ENCODE measurements around the gene EPOP.
A peak's percentile ranks its signal among the peaks of the same experiment; 100 is the strongest.

Gene EPOP

GRCh38 chr17:38698760-38699159 lies 24.0 kb upstream of the EPOP start:
- H3K9me3 Mint-ChIP-seq: peaks cover 0 to 6% of the 10 kb centered on the region in 2 donors
- H3K4me1 Mint-ChIP-seq: peaks cover 53% of the 10 kb centered on the region
- DNase-seq: no peak
- no peak overlapping the region for H3K27ac Mint-ChIP-seq
- ATAC-seq: no peak
- H3K4me3 Mint-ChIP-seq: no peak overlapping the region
- no peaks in the 10 kb centered on the region for H3K27me3 Mint-ChIP-seq

- Mint-ChIP-seq H3K9me3 (peaks cover 0 to 6% of the 10 kb centered on the region in 2 donors), H3K27ac (peak overlapping the region in 1 of 2 donors; percentile 0), H3K27me3 (no peaks in the 10 kb centered on the region), H3K4me1 (peaks cover 53% of the 10 kb centered on the region), H3K4me3 (no peak overlapping the region)
- ATAC-seq (no peak), DNase-seq (no peak)
Observed at GRCh38 chr17:38697061-38697820, 22.5 kb upstream of the EPOP start.

- H3K4me3 Mint-ChIP-seq: no peak overlapping the region
- peaks cover 27% of the 10 kb centered on the region for H3K4me1 Mint-ChIP-seq
- H3K27me3 Mint-ChIP-seq: peaks cover 9% of the 10 kb centered on the region
- peak overlapping the region in 1 of 2 donors; percentile 55 for H3K27ac Mint-ChIP-seq
- no peak for ATAC-seq
- H3K9me3 Mint-ChIP-seq: no peaks in the 10 kb centered on the region
- no peak for DNase-seq
Observed at GRCh38 chr17:38693700-38694329, 19.1 kb upstream of the EPOP start.

- peak overlapping the region in 1 of 2 donors; percentile 2 for H3K27ac Mint-ChIP-seq
- ATAC-seq (no peak), DNase-seq (no peak)
- H3K9me3 Mint-ChIP-seq: no peaks in the 10 kb centered on the region
- H3K4me1 Mint-ChIP-seq: peaks cover 7% of the 10 kb centered on the region
- peaks cover 11% of the 10 kb centered on the region for H3K27me3 Mint-ChIP-seq
- no peak overlapping the region for H3K4me3 Mint-ChIP-seq
Observed at GRCh38 chr17:38691154-38691553, 16.4 kb upstream of the EPOP start.

- no peak overlapping the region for H3K4me3 Mint-ChIP-seq
- no peaks in the 10 kb centered on the region for H3K9me3 Mint-ChIP-seq
- ATAC-seq: no peak
- H3K27ac Mint-ChIP-seq: no peak overlapping the region
- H3K4me1 Mint-ChIP-seq: peaks cover 4% of the 10 kb centered on the region
- no peak for DNase-seq
- H3K27me3 Mint-ChIP-seq: peaks cover 18% of the 10 kb centered on the region
Observed at GRCh38 chr17:38690386-38690785, 15.6 kb upstream of the EPOP start.

- H3K27me3 Mint-ChIP-seq: peaks cover 21% of the 10 kb centered on the region
- no peak for DNase-seq
- ATAC-seq: no peak
Observed at GRCh38 chr17:38687286-38687685, 12.5 kb upstream of the EPOP start.

GRCh38 chr17:38685491-38685890 lies 10.7 kb upstream of the EPOP start:
- Mint-ChIP-seq H3K27ac (peak overlapping the region; percentile 30 to 59), H3K4me3 (no peak overlapping the region), H3K4me1 (peaks cover 4% of the 10 kb centered on the region), H3K27me3 (peaks cover 16% of the 10 kb centered on the region), H3K9me3 (no peaks in the 10 kb centered on the region)
- DNase-seq: no peak
- ATAC-seq: no peak

More at GRCh38 chr17:38687286-38687685, 12.5 kb upstream of the EPOP start:
- H3K27ac Mint-ChIP-seq: no peak overlapping the region
- H3K4me1 Mint-ChIP-seq: peaks cover 4% of the 10 kb centered on the region
- H3K9me3 Mint-ChIP-seq: no peaks in the 10 kb centered on the region
- no peak overlapping the region for H3K4me3 Mint-ChIP-seq

- Mint-ChIP-seq H3K4me3 (no peak overlapping the region), H3K9me3 (no peaks in the 10 kb centered on the region), H3K4me1 (peaks cover 29% of the 10 kb centered on the region), H3K27ac (no peak overlapping the region), H3K27me3 (peaks cover 10% of the 10 kb centered on the region)
- DNase-seq: no peak
- no peak for ATAC-seq
Observed at GRCh38 chr17:38681096-38681495, 6.3 kb upstream of the EPOP start.

GRCh38 chr17:38677819-38678218 lies 3.1 kb upstream of the EPOP start:
- Mint-ChIP-seq H3K27me3 (no peaks in the 10 kb centered on the region), H3K4me1 (peaks cover 42% of the 10 kb centered on the region), H3K9me3 (no peaks in the 10 kb centered on the region), H3K4me3 (no peak overlapping the region), H3K27ac (no peak overlapping the region)
- ATAC-seq (no peak), DNase-seq (no peak)

GRCh38 chr17:38676706-38677504 lies 2.1 kb upstream of the EPOP start:
- peak overlapping the region in 1 of 2 donors; percentile 64 for H3K27ac Mint-ChIP-seq

GRCh38 chr17:38674014-38674748 lies 576 bp downstream of the EPOP start:
- Mint-ChIP-seq H3K9me3 (no peaks in the 10 kb centered on the region), H3K4me3 (peak overlapping the region; percentile 65 to 84), H3K27me3 (peaks cover 30% of the 10 kb centered on the region), H3K4me1 (peaks cover 73% of the 10 kb centered on the region), H3K27ac (no peak overlapping the region)
- DNase-seq (peak; percentile 58), ATAC-seq (peak; percentile 52)

More at GRCh38 chr17:38676706-38677504, 2.1 kb upstream of the EPOP start:
- Mint-ChIP-seq H3K4me3 (peak overlapping the region; percentile 9 to 62), H3K4me1 (peaks cover 51% of the 10 kb centered on the region), H3K27me3 (peaks cover 5% of the 10 kb centered on the region), H3K9me3 (no peaks in the 10 kb centered on the region)
- ATAC-seq (peak; percentile 59), DNase-seq (peak; percentile 82 to 84)

GRCh38 chr17:38673707-38674013 lies 1.1 kb downstream of the EPOP start:
- peak; percentile 1 for ATAC-seq
- Mint-ChIP-seq H3K27ac (no peak overlapping the region), H3K4me1 (peaks cover 73% of the 10 kb centered on the region), H3K4me3 (peak overlapping the region; percentile 65 to 84), H3K27me3 (peaks cover 35% of the 10 kb centered on the region), H3K9me3 (no peaks in the 10 kb centered on the region)
- no peak for DNase-seq

GRCh38 chr17:38672788-38673706 lies 1.7 kb downstream of the EPOP start:
- H3K4me3 Mint-ChIP-seq: peak overlapping the region; percentile 53 to 78
- peaks cover 67% of the 10 kb centered on the region for H3K4me1 Mint-ChIP-seq

GRCh38 chr17:38671939-38672720 lies 2.6 kb downstream of the EPOP start:
- no peak for DNase-seq
- H3K4me3 Mint-ChIP-seq: peak overlapping the region; percentile 53 to 78
- peaks cover 64% of the 10 kb centered on the region for H3K4me1 Mint-ChIP-seq
- H3K27me3 Mint-ChIP-seq: peaks cover 51% of the 10 kb centered on the region
- no peak overlapping the region for H3K27ac Mint-ChIP-seq
- H3K9me3 Mint-ChIP-seq: no peaks in the 10 kb centered on the region
- ATAC-seq: no peak

More at GRCh38 chr17:38672788-38673706, 1.7 kb downstream of the EPOP start:
- ATAC-seq (no peak), DNase-seq (no peak)
- Mint-ChIP-seq H3K9me3 (no peaks in the 10 kb centered on the region), H3K27ac (no peak overlapping the region), H3K27me3 (peaks cover 41% of the 10 kb centered on the region)
